KOPT-K1 (cell line): ENCODE data around the gene PRPF40A.
"Not testable (repeated sequence)": the region's sequence is repeated elsewhere in the genome, so short reads cannot be mapped to it uniquely, and the experiment has no call there.

Source experiments
- H3K27ac ChIP-seq: fragments of 200-600 bp; sonication (generic); 2 replicates; pipeline ENCODE4 v1.5.1; 2016; ENCODE audit warnings: antibody characterized with exemption, mild to moderate bottlenecking, low read depth, low read length; ENCODE audit not compliant: poor library complexity, severe bottlenecking
- H3K36me3 ChIP-seq: fragments of 200-600 bp; sonication (generic); 2 replicates; pipeline ENCODE4 v1.5.1; 2017; ENCODE audit warnings: antibody characterized with exemption, mild to moderate bottlenecking, low read length, moderate library complexity; ENCODE audit not compliant: insufficient read depth
- H3K9me3 ChIP-seq: fragments of 200-600 bp; sonication (generic); 2 replicates; pipeline ENCODE4 v1.5.1; 2017; ENCODE audit warnings: antibody characterized with exemption, low read length, mild to moderate bottlenecking; ENCODE audit not compliant: insufficient read depth, poor library complexity, severe bottlenecking

PRPF40A gene

GRCh38 chr2:152717228-152718075 is at the start of gene PRPF40A:
TSS of gene PRPF40A (minus strand) at chr2:152717461. CDS start at chr2:152717439, 22 bp downstream.
- no peaks in the 10 kb centered on the region for H3K9me3 ChIP-seq
- peaks cover 54% of the 10 kb centered on the region for H3K36me3 ChIP-seq
- peak within 1 kb of the TSS; percentile 97 for H3K27ac ChIP-seq

GRCh38 chr2:152766928-152767327 is 49.7 kb upstream of the PRPF40A start:
- H3K9me3 ChIP-seq: no peaks in the 10 kb centered on the region
- no peak overlapping the region for H3K27ac ChIP-seq
- peaks cover 38% of the 10 kb centered on the region for H3K36me3 ChIP-seq

- no peak overlapping the region for H3K27ac ChIP-seq
- H3K36me3 ChIP-seq: peaks cover 70% of the 10 kb centered on the region
- no peaks in the 10 kb centered on the region for H3K9me3 ChIP-seq
Measured at GRCh38 chr2:152763651-152764050, 46.4 kb upstream of the PRPF40A start.

- H3K36me3 ChIP-seq: peaks cover 74% of the 10 kb centered on the region
- not testable (repeated sequence) for H3K9me3 ChIP-seq, H3K27ac ChIP-seq
Measured at GRCh38 chr2:152763208-152763607, 45.9 kb upstream of the PRPF40A start.

GRCh38 chr2:152762202-152762601 is 44.9 kb upstream of the PRPF40A start:
- no peak overlapping the region for H3K27ac ChIP-seq
- peaks cover 84% of the 10 kb centered on the region for H3K36me3 ChIP-seq
- no peaks in the 10 kb centered on the region for H3K9me3 ChIP-seq

- H3K27ac ChIP-seq: no peak overlapping the region
- H3K9me3 ChIP-seq: no peaks in the 10 kb centered on the region
- peaks cover 94% of the 10 kb centered on the region for H3K36me3 ChIP-seq
Measured at GRCh38 chr2:152761214-152761613, 44.0 kb upstream of the PRPF40A start.

GRCh38 chr2:152759290-152760072 is 42.2 kb upstream of the PRPF40A start:
- Histone ChIP-seq H3K27ac (no peak overlapping the region), H3K9me3 (no peaks in the 10 kb centered on the region), H3K36me3 (peaks cover 96% of the 10 kb centered on the region)

GRCh38 chr2:152755029-152755428 is 37.8 kb upstream of the PRPF40A start:
- Histone ChIP-seq H3K36me3 (peaks cover 98% of the 10 kb centered on the region), H3K27ac (no peak overlapping the region), H3K9me3 (no peaks in the 10 kb centered on the region)

- peaks cover 94% of the 10 kb centered on the region for H3K36me3 ChIP-seq
- not testable (repeated sequence) for H3K27ac ChIP-seq
Measured at GRCh38 chr2:152747751-152748150, 30.5 kb upstream of the PRPF40A start.

GRCh38 chr2:152743002-152743401 is 25.7 kb upstream of the PRPF40A start:
- H3K27ac ChIP-seq: no peak overlapping the region
- H3K36me3 ChIP-seq: peaks cover 88% of the 10 kb centered on the region
- peaks cover 19% of the 10 kb centered on the region for H3K9me3 ChIP-seq

More at GRCh38 chr2:152747751-152748150, 30.5 kb upstream of the PRPF40A start:
- not testable (repeated sequence) for H3K9me3 ChIP-seq

GRCh38 chr2:152740743-152741328 is 23.6 kb upstream of the PRPF40A start:
- Histone ChIP-seq H3K27ac (no peak overlapping the region), H3K9me3 (peaks cover 25% of the 10 kb centered on the region), H3K36me3 (peaks cover 88% of the 10 kb centered on the region)

- Histone ChIP-seq H3K36me3 (peaks cover 88% of the 10 kb centered on the region), H3K9me3 (peaks cover 25% of the 10 kb centered on the region)
- H3K27ac ChIP-seq: not testable (repeated sequence)
Measured at GRCh38 chr2:152739705-152740104, 22.4 kb upstream of the PRPF40A start.

- H3K27ac ChIP-seq: no peak overlapping the region
- H3K36me3 ChIP-seq: peaks cover 78% of the 10 kb centered on the region
- peaks cover 25% of the 10 kb centered on the region for H3K9me3 ChIP-seq
Measured at GRCh38 chr2:152738438-152738837, 21.2 kb upstream of the PRPF40A start.

GRCh38 chr2:152737509-152737908 is 20.2 kb upstream of the PRPF40A start:
- H3K27ac ChIP-seq: not testable (repeated sequence)
- Histone ChIP-seq H3K36me3 (peaks cover 80% of the 10 kb centered on the region), H3K9me3 (peaks cover 25% of the 10 kb centered on the region)
